Embryonic facial prominence (tissue), 1 donor: ENCODE measurements around the gene GBX2.

Experiments
- DNase-seq: peaks from one replicate; pipeline ENCODE4 v3.0.0-alpha.2; 2016; ENCODE audit errors: extremely low spot score

Gene GBX2

GRCh38 chr2:236180831-236181453 is 12.8 kb upstream of the GBX2 start:
- DNase-seq = peak; percentile 70

DNA sequence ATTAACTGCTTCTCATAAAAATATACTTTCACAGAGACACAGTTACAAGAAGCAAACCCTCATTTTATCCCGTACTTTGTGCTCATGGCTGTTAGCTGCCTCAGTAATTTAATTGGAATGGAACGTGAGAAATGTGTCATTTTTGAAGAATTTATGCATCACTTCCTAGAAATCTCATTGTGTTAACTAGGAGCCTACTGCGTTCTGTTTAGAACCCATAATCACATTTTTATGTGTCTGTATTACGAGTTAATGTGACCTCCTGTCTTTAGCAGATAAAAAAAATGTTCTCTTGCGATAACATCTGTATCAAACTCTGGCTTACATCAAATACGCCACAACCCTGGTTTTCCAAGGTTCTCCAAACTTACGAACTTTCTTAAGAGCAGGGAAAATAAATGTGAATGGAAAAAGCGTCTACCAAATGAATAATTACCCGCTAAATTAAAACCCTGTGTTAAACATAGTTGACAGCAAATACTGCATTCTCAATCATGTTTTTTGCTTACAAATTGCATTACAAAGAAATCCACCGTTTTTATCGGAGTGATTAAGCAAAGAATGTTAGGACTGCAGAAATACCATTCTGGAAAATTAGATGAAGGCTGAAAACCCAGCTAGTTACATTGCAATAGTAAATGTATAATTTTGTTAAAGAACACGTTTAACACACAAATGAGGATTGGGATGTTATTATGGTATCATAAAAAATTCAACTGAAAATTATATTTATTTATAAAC is 12.1 kb upstream of the GBX2 start:
- no peak for DNase-seq

- no peak for DNase-seq
These were observed 11.3 kb upstream of the GBX2 start for GRCh38 chr2:236179236-236180075.

DNA sequence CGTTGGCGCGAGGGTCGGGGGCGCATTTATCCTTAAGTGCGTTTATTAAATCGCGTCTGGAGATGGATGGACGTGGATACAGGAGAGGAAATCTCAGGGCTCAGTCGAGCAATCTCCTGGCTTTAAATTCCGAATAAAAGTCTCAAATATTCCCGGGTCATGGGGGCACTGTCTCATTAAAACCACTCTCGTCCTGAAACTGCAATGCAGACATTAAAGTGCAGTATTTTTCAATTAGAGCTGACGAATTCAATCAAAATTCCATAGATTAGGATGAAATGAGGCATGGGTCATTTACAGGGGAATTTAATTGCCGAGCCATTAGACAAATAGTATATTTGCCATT is 10.7 kb upstream of the GBX2 start:
- no peak for DNase-seq

GRCh38 chr2:236177967-236178889 is 10.0 kb upstream of the GBX2 start:
- no peak for DNase-seq

DNA sequence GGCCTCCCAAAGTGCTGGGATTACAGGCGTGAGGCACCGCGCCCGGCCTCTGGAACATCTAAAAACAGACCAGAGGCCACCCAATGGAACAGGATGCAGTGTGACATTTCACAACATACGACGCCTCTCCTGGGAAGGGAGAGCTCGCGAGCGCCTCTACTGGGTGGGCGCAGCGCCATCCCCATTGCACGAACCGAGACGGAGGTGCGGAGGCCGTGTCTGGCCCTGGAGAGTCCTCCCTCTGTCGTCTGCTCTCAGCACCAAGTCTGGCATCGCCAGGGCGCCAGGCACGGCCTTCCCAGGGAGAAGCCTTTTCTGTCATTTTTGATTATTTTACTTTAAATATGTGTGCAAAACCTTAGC is 9.4 kb upstream of the GBX2 start:
- DNase-seq = no peak

DNA sequence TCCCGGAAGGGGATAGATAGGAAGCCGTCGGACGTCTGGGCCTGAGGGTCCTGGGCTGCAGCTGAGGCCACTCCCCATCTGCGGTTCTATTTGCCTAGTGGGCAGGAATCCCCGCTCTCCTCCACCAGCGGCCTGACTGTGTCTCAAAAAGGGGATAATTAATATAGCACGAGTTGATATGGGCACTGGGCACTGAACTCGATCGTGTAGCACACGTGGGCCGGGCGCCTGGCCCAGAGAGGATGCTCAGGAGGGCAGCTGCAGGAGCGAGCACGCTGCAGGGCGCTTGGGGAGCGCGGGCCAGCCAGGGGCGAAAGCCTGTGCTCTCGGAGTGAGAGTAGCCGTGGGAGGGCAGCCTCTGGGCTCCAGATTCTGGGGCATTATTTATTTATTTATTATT is 8.8 kb upstream of the GBX2 start:
- DNase-seq = no peak

DNA sequence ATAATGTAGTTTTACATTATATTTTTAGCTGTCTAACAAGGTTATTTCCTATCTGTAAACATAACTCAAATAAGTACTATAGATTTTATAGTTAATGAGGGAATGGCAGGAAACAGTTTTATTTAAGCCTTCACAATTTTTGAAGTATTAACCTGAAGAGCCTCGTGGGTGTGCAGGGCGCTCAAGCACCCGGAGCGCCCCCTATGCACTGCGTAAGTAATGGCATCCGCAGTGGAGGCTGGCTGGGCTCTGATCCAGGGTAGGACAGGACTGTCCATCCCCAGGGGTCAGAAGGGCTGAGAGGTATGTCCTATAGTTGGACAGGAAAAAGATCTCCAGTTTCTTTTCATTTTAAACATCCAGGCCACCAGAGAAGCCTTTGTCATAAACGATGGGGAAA is 8.2 kb upstream of the GBX2 start:
- no peak for DNase-seq

DNA sequence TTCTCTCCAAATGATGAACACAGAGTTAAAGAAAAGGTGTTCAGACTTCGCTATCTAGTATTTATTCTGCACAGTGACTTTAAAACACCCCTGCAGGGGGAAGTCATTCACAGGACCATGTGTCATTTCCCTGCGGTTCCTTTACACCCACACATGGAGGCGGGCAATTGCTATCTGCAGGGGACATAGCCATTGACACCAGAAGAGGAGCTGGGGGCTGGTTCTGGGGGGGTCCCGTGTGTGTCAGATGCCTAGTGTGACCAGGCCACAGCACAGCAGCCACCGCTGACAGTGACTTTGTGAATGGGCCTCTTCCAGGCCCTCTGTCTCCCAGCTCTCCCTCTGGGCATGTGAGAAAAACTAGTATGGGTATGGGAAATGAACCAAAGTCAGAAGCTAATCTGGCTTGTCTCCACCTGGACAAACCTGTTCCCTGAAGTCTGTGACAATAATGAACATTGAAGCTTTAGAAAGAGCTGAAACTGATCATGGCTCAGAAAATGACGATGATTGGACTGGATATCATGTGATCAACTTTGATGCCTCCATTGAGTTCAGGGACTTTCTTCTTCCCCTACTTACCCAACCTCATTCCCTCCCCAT is 7.5 kb upstream of the GBX2 start:
- no peak for DNase-seq

DNA sequence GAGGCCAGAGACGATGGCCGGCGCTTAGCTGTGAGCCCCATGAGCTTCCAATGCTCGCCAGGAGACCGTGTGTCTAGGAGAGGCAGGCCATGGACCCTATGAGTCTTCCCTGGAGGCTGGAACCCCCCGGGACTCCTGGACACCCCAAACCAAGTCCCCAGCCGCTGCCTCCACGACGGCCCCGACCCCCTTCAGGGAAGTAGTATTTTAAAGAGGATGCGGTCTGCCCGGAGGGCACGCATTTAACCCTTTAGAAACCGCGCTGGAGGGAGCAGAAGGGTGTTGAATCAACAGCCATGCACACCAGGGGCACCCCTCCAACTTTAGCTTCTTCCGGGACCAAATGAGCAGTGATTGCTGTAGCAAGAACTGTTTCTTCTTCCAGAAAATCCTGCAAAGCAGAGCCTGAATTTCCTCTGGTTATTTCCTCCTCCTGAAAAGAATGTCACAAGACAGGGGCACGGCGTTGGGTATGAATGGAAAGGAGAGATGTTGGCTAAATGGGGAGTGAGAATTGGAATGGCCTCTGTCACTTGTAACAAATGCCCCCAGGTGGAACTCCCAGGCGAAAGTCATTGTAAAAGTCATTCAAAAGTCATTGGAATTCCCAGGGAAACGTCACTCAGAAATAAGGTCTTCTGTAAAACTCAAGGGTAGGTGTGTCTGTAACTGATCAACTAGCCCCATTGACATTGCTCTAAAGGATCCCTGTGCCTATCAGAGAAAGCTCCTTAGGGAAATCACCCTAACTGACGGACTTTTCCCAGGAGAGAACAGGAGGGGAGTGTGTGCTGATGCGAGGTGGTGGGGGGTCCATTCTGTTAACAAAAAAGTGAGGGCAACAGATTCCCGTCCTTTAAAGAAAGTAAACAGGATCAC is 5.8 kb upstream of the GBX2 start:
- no peak for DNase-seq

GRCh38 chr2:236173036-236173728 is 5.0 kb upstream of the GBX2 start:
- DNase-seq = no peak

- DNase-seq = no peak
These were observed 4.3 kb upstream of the GBX2 start for GRCh38 chr2:236172255-236173035.

- DNase-seq = no peak
These were observed 3.6 kb upstream of the GBX2 start for GRCh38 chr2:236171680-236172254.

- no peak for DNase-seq
These were observed 3.0 kb upstream of the GBX2 start for GRCh38 chr2:236171181-236171679.

DNA sequence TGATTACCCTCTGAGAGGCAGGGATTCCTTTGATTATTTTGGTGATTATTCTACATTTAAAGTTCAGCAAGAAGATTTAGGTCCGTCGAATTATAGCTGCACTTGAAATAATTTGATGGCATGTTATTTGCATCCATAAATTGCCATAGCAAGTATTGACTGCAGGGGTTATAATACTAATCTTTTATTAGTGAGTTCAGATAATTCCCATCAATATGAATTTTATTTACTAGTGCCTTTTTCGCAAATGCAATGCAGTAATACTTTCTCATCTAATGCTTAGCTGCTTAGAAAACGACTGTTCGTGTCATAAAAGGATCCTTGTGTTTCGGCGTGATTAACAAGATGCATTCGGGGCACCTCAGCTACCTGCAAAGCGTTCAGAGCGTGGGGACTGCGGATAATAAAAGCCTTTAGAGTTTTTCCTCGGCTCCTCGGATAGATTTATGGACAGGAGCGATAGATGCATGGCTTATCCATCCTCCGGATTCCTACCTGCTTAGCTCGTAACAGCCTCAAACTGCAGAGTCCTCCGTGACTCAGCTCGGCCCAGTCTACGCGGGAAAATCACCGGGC is 2.5 kb upstream of the GBX2 start:
- no peak for DNase-seq

DNA sequence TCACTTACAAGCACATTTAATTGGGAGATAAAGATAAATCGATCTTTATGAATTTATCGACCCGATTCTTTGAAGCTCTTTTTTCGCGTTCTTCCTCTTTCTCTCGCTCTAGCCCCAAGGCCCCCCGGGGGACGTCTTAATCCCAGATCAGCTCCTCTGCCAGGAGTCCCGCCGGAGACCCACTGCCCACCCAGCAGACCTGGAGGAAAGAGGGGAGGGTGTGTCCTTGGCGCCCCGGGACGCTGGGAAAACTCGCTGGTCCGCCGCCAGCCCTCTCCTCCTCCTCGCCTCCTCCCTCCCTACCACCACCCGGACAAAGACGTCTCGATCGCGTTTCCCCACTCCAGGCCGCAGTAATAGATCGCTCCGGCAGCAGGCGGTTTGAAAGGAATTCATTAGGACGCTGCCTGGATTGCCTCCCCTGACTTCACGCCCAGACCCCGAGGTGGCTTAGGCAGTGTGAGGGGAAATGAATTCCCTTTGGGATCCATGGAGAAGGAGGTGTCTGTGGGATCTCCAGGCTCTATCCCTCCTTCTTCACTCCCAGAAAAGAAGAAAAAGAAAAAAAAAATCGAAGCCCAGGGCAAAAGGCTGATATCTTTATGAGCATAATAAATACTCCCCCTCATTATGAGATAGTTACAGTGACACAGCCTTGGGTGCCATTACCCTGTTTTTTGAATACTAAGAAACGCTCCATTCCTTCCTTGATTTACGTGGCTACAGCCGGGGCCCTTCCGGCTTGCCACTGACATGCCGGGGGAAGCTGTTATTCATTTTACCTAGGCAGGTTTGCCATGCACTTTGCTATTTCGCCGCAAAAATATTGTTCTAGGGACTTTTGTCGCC is 1.8 kb upstream of the GBX2 start:
- no peak for DNase-seq

DNA sequence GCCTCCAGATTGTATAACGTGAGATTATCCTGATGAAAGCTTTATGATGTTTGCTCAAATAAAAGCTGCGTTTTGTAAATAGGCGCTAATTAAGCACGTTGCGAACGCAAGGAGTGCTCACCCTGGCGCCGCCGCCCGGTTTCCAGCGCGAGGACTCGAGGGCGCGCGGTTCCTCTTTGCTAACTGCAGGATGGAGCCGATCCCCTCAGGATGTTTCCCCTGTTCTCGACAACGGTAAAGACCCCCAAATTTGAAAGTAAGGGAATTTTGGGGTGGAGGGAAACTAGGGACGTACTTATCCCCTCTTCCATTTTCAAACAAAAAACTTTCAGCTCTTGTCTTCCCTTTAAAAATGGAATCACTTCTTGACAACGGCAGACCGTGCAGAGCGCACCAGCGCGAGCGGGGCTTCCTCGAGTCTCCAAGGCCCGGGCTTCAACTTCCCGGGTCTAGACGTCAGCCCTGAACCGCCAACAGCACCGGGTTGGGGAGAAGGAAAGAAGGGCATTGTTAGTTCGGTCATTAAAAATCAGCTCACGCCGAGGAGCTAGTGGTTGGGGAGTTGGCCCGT is 1.1 kb upstream of the GBX2 start:
- no peak for DNase-seq
